ENCODE results near the gene LRRC55.
"Not testable (repeated sequence)": the region's sequence is repeated elsewhere in the genome, so short reads cannot be mapped to it uniquely, and the experiment has no call there.

Gene LRRC55

DNA sequence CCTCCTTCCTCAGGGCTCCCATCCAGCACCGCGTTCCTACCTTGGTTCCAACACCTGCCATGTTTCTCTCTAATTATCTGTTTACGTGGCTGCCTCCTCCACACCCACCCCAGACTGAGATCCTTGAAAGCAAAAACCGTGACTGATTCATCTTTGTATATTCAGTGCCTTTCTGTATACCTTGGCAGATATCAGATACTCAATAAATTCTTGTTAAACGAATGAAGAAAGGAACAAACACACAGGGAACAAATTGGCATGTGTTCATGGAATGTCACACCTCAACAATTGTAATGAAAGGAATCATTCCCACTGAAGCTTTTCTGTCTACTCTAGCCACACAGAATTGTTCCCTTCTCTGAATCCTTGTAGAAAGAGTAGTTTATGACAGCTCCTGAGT lies 20.4 kb upstream of the LRRC55 start:
- DNase-seq (ENCODE audit: low read depth): no peak

- no peak for DNase-seq (ENCODE audit: low read depth)
These were observed 19.4 kb upstream of the LRRC55 start for GRCh38 chr11:57162179-57162898.

- DNase-seq (ENCODE audit: low read depth): no peak
These were observed 18.4 kb upstream of the LRRC55 start for GRCh38 chr11:57163160-57163868.

DNA sequence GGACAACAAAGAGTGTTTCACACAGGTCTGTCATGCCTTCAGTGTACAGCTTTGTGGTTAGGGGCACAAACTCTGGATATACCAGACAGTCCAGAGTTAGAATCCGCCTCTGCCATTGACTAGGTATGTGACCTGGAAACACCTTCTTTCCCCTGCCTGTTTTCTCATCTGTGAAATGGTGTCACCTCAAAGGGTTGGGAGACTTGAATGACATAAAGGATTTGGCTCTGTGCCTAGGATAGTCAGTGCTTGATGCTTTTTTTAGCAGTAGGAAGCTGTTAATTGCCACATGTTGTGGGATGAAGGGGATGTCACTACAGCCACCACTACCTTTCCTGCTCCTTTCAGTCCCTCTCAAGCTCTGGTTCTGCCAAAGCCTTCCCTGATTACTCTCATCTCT lies 17.4 kb upstream of the LRRC55 start:
- no peak for DNase-seq (ENCODE audit: low read depth)

GRCh38 chr11:57167125-57167846 lies 14.5 kb upstream of the LRRC55 start:
- DNase-seq (ENCODE audit: low read depth): no peak

- DNase-seq (ENCODE audit: low read depth): not testable (repeated sequence)
These were observed 11.9 kb upstream of the LRRC55 start for GRCh38 chr11:57169732-57170313.

DNA sequence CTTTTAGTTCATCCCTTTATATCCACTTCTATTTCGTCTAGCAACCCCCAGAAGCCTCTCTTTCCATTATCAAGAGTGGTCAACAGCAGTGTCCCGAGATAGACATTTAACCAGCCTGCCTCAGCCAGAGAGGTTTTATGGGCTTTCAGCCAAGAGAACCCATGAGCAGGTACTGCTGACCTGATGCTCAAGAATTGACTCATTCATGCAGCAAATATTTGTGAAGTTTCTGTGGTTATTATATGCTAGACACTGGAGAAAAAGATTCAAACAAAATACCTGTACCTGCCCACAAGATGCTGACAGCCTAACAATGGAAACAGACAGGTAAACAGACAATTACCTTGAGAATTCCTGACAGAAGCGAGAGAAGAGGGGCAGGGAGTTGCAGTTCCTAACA lies 9.7 kb upstream of the LRRC55 start:
- no peak for DNase-seq (ENCODE audit: low read depth)

GRCh38 chr11:57174656-57175055 lies 7.1 kb upstream of the LRRC55 start:
- DNase-seq (ENCODE audit: low read depth): no peak

DNA sequence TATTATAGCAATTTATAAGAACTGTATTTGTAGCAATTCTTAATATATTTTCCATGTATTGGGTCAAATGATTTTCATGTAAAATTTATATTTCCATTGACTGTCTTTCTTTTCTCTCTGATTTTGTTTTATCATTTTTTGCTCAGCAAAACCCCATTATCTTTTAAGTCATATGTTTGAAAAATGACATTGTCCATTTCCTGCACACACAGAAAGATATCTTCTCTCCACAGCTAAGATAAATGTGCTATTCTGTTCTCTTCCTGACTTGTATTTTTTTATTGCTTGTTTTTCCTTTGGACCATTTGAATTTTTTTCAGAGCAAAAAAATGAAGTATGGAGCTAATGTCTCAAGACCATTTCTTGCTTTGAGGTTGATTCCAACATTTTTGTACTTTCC lies 6.3 kb upstream of the LRRC55 start:
- no peak for DNase-seq (ENCODE audit: low read depth)

GRCh38 chr11:57178334-57178733 lies 3.4 kb upstream of the LRRC55 start:
- no peak for DNase-seq (ENCODE audit: low read depth)

DNA sequence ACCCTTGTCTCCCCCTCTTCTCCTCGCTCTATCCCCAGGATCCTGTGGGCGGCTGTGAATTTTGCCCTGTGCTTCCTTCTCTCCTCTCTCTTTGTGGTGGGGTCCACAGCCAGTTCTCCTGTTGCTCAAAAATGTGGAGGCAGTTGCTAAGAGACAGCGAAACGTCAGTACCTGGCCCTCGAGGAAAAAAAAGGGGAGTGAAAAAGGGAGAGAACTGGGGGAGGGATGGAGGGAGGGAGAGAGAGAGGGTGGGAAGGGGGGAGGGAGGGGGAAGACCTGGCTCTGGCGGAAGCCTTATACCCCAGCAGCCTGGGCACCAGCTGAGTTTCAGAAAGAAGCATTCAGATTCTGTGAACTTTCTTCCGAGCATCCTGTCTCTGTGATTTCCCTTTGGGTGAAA lies 2.1 kb upstream of the LRRC55 start:
- no peak for DNase-seq (ENCODE audit: low read depth)

- no peak for DNase-seq (ENCODE audit: low read depth)
These were observed 1.6 kb upstream of the LRRC55 start for GRCh38 chr11:57180081-57180561.

- no peak for DNase-seq (ENCODE audit: low read depth)
These were observed 789 bp upstream of the LRRC55 start for GRCh38 chr11:57180964-57181363.

DNA sequence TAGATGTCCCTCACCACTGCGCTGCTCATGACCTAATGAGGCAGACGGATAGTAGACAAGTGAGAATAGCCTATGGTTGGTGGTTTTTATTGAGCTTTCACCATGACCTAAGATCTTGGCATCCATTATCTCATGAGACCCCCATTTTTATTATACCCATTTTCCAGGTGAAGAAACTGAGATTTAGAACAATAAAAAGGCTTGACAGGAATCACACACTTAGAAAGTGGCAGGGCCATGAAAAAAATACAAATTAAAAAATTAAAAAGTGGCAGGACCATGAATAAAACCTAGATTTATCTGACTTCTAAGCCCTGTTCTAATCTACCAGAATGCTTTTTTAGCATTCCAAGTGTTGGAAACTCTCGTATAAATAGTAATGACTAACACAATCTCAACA lies 1.1 kb downstream of the LRRC55 start:
- no peak for DNase-seq (ENCODE audit: low read depth)

- DNase-seq (ENCODE audit: low read depth): no peak
These were observed 8.8 kb downstream of the LRRC55 start for GRCh38 chr11:57190548-57190947.

GRCh38 chr11:57191311-57192219 lies 9.8 kb downstream of the LRRC55 start:
- no peak for DNase-seq (ENCODE audit: low read depth)

DNA sequence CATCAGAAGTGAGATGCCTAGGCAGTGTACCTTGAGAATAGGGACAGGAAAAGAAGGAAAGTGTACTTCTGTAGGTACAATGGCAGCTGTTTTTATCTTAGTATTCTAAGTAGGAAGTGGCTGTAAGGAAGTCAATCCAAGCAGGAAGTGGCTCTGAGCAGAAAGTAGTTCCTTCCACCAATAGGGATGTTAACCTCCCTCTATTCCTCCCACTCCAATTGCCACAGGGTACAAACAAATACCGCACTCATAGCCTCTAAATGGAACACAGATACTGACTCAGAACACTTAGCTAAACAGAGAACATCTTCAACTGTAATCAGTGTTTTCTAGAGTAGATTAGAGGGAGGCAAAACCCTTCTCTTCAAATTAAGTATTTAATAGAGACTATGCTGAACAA lies 10.6 kb downstream of the LRRC55 start:
- DNase-seq (ENCODE audit: low read depth): no peak

DNA sequence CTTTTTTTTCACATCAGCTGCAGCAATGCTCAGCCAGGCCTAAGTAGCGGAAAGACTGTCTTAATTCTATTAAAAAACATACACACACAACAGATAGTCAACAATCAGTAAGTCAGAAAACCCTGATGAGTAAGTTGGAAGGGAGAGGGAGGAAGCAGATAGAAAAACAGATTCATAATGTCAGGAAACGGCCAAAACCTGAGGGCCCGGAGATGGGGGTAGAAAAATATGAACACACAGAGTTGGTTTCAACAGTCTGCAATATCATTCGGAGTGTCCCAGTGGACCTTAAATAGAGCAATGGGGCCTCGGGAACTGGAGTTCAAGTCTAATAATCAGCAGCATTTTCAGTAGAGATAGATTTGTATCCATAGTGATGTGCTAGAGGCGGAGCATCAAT lies 14.8 kb downstream of the LRRC55 start:
- DNase-seq (ENCODE audit: low read depth): no peak

GRCh38 chr11:57197762-57198161 lies 16.0 kb downstream of the LRRC55 start:
- DNase-seq (ENCODE audit: low read depth): no peak

DNA sequence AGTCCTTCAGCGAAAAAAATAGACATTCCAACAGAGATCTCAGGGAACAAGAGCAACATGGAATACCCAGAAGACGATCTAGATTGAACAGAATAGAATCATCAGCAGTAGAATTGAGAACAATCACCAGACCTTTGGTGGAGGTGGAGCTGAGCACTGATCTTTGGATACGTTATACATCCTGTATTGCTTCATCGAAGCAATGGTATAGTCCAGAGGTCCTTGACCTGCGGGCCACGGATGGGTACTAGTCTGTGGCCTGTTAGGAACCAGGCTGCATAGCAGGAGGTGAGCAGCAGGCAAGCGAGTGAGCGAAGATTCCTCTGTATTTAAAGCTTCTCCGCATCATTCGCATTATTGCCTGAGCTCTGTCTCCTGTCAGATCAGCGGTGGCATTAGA lies 17.6 kb downstream of the LRRC55 start:
- DNase-seq (ENCODE audit: low read depth): no peak

GRCh38 chr11:57200917-57201316 lies 19.2 kb downstream of the LRRC55 start:
- no peak for DNase-seq (ENCODE audit: low read depth)

DNA sequence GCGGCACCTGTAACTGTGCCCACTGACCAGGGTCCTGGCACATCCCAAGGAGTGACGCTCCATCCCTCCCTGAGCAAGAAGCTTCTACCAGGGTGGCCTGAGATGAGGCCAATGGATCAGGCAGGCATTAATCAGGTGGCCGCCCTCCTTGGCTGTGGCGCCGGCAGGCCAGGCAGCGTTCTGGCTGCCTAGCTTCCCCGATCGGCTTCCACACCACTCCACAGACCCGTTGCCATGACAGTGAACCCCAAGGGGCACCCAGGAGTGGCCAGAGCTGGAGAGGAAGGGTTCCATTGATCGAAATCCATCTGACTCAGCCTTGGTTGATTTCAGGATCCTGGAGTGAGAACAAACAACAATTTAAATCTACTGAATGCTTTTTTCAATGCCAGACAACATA lies 20.5 kb downstream of the LRRC55 start:
- no peak for DNase-seq (ENCODE audit: low read depth)

Measured in T-helper 22 cell (primary cell).